ENCODE results near the gene HSBP1L1. TPM values are rescaled to one million over a fixed set of nuclear protein-coding genes. Genes with fewer than 3 reads are reported as not detected.

HSBP1L1 gene
- total and polyA plus RNA-seq, 2 donors (not counting 3 experiments of a cell fraction or from before 2014, with no cell fraction given) = 5.2 to 7.1 TPM

DNA sequence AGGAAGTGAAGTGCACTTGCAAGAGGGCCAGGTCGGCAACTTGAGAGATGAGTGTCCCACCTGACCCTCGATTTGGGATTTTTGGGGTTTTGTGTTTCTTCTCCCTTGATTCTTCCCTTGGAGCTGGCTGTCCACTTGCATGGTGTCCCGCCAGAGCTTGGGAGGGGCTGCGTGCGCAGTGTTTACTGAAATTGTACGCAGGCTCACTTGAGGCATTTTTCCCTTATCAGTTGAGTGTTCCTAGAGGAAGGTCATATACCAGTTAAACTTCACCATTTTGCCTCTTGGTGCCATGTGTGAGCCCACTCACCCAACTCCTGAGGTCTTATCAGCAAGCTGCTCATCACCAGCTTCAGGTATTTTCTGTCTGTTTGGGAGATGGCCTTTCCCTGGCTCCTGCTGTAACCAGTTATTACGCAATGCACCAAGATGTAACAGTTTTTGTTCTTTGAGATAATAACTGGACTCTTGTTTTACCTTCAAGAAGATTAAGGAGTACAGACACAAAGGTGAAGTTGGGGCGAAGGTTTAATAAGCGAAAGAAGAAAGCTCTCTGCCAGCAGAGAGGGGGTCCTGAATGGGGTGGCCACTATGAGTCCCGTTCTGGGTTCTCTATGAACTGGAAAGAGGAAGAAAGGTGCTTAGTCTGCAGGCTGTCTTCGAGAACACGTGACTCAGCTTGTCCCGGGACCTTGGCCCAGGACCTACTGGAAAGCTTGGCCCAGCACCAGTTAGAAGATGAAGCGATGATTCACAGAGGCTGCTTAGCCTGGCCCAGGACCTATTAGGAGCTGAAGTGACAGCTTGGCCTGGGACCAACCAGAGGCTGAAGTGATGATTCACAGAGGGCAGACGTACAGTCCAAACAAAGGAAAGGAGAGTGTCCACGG lies 45.5 kb downstream of the HSBP1L1 start:
- H2AFZ ChIP-seq (ENCODE audit: low read depth, low read length) = no peak overlapping the region
- H3K27me3 ChIP-seq (ENCODE audit: control insufficient read depth in 2 of 2, insufficient read depth in 2 of 2, low read length in 2 of 2) = no peaks in the 10 kb centered on the region
- dilution Hi-C loops (cut with MboI; ENCODE audit: extremely low pct_ligation_motif_present, low sequenced_read_pairs) (no loop called here), intact Hi-C loops (cut with micrococcal nuclease) (no loop called here)
- H3K9ac ChIP-seq (replicated peaks; ENCODE audit: extremely low read depth, insufficient read depth, low read length) = no peak overlapping the region
- no peak overlapping the region for H3K4me3 ChIP-seq (replicated peaks in 1 of 3; ENCODE audit: insufficient read depth in 1 of 3, low read depth in 1 of 3, low read length in 3 of 3)
- TF ChIP-seq POLR2AphosphoS5 (IDR thresholded peaks at IDR 0.05; ENCODE audit: insufficient read depth, low read depth, low read length) = no peak
- TF ChIP-seq, protein P1, sequence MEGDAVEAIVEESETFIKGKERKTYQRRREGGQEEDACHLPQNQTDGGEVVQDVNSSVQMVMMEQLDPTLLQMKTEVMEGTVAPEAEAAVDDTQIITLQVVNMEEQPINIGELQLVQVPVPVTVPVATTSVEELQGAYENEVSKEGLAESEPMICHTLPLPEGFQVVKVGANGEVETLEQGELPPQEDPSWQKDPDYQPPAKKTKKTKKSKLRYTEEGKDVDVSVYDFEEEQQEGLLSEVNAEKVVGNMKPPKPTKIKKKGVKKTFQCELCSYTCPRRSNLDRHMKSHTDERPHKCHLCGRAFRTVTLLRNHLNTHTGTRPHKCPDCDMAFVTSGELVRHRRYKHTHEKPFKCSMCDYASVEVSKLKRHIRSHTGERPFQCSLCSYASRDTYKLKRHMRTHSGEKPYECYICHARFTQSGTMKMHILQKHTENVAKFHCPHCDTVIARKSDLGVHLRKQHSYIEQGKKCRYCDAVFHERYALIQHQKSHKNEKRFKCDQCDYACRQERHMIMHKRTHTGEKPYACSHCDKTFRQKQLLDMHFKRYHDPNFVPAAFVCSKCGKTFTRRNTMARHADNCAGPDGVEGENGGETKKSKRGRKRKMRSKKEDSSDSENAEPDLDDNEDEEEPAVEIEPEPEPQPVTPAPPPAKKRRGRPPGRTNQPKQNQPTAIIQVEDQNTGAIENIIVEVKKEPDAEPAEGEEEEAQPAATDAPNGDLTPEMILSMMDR (IDR thresholded peaks at IDR 0.05; ENCODE audit: extremely low read depth in 1 of 2, insufficient read depth in 1 of 2, low read depth in 1 of 2, low read length in 2 of 2) = no peak
- TF ChIP-seq GATA2 (IDR thresholded peaks at IDR 0.05; ENCODE audit: insufficient read depth, insufficient read length, low read depth, low read length) = no peak
- no peak for TF ChIP-seq JUN (IDR thresholded peaks at IDR 0.05; ENCODE audit: borderline replicate concordance, insufficient read depth, insufficient read length, low read depth)
- TF ChIP-seq FOS (IDR thresholded peaks at IDR 0.05; ENCODE audit: borderline replicate concordance, insufficient read depth, low read length) = no peak
- TF ChIP-seq, protein P2, sequence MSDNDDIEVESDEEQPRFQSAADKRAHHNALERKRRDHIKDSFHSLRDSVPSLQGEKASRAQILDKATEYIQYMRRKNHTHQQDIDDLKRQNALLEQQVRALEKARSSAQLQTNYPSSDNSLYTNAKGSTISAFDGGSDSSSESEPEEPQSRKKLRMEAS (IDR thresholded peaks at IDR 0.05; ENCODE audit: insufficient read depth, insufficient read length) = no peak
- TF ChIP-seq MYC (IDR thresholded peaks at IDR 0.05; ENCODE audit: low read depth, low read length) = no peak
- TF ChIP-seq EZH2 (IDR thresholded peaks at IDR 0.05; ENCODE audit: borderline replicate concordance, low read depth, low read length, severe bottlenecking) = no peak
- no peak for TF ChIP-seq POLR2A (IDR thresholded peaks at IDR 0.05; ENCODE audit: low read depth, low read length)
- H3K4me1 ChIP-seq (ENCODE audit: control insufficient read depth, extremely low read depth, insufficient read depth, low read length) = no peaks in the 10 kb centered on the region
- H3K27ac ChIP-seq (ENCODE audit: insufficient read depth, low read depth, low read length) = no peak overlapping the region
- BruUV-seq (replicated peaks) = no TSS peak
- FAIRE-seq = no peak
- no peaks in the 10 kb centered on the region for H3K9me3 ChIP-seq (replicated peaks; ENCODE audit: control insufficient read depth, insufficient read depth, low read length)
- DNase-seq (ENCODE audit: low read depth, low spot score) = peak; percentile 38
- no peaks in the 10 kb centered on the region for H3K36me3 ChIP-seq (ENCODE audit: control insufficient read depth in 2 of 2, extremely low read depth in 1 of 2, insufficient read depth in 2 of 2, low read length in 2 of 2)
- CTCF ChIA-PET = interaction anchor here (1.1 kb wide), 1 partner anchor 58 kb away, joined by 4 read pairs; the partner anchor contains the start of gene SLC66A2
- H3K9me1 ChIP-seq (replicated peaks; ENCODE audit: control insufficient read depth, extremely low read depth, insufficient read depth, low read length) = no peaks in the 10 kb centered on the region
- POLR2A ChIA-PET = no interaction called here
- no peaks in the 10 kb centered on the region for H4K20me1 ChIP-seq (replicated peaks; ENCODE audit: control insufficient read depth, extremely low read depth, insufficient read depth, low read length)
- no peaks in the 10 kb centered on the region for H3K79me2 ChIP-seq (ENCODE audit: control insufficient read depth, insufficient read depth, low read length)
- H3K4me2 ChIP-seq (ENCODE audit: insufficient read depth, low read length) = no peak overlapping the region
